Vagina (tissue), 2 donors: ENCODE data around the gene HJV.

Experiments
- CTCF ChIP-seq, 3 experiments: fragments of 450-650 bp in 2 of 3; fragments of 200-600 bp in 1 of 3; sonication (generic) in 1 of 3; IDR thresholded peaks; one replicate each; pipeline ENCODE4 v1.5.1; 2017 to 2019; ENCODE audit warnings: antibody characterized with exemption in 3 of 3, mild to moderate bottlenecking in 2 of 3, moderate library complexity in 2 of 3
- POLR2AphosphoS5 ChIP-seq, 2 donors: sonication (generic); formaldehyde crosslinking; IDR thresholded peaks; one replicate each; pipeline ENCODE4 v1.9.0; 2017; ENCODE audit warnings: antibody characterized with exemption in 2 of 2, mild to moderate bottlenecking in 2 of 2, low read depth in 1 of 2; ENCODE audit not compliant: insufficient read depth in 1 of 2

- no peak for TF ChIP-seq CTCF (IDR thresholded peaks at IDR 0.05)
- TF ChIP-seq POLR2AphosphoS5 (IDR thresholded peaks at IDR 0.05; ENCODE audit: insufficient read depth in 1 of 2, low read depth in 1 of 2), result no peak
Observed at GRCh38 chr1:146031476-146031875, 9.9 kb upstream of the HJV start.
